GM10266 (cell line): ENCODE data around the gene SLC4A8.

Experiments used
- DNase-seq: peaks from one replicate; pipeline ENCODE4 v3.0.0; 2012; ENCODE audit errors: extremely low spot score
- CTCF ChIP-seq: IDR thresholded peaks from 2 replicates; pipeline ENCODE4 v1.5.1; 2012; ENCODE audit warnings: mild to moderate bottlenecking, low read depth; ENCODE audit not compliant: control insufficient read depth, insufficient read depth; ENCODE audit errors: missing control alignments

Gene SLC4A8

GRCh38 chr12:51424662-51425539 lies at the start of gene SLC4A8:
SLC4A8 (plus strand) TSS chr12:51424831; CDS start chr12:51424988, 157 bp downstream.
- TF ChIP-seq CTCF, result peak; percentile 90
- peak; percentile 93 for DNase-seq

- no peak for TF ChIP-seq CTCF
- DNase-seq, result no peak
These were observed 49.8 kb upstream of the SLC4A8 start for GRCh38 chr12:51374856-51375255.

- no peak for DNase-seq
- TF ChIP-seq CTCF, result peak; percentile 3
These were observed 47.3 kb upstream of the SLC4A8 start for GRCh38 chr12:51377099-51377984.

GRCh38 chr12:51378749-51379148 lies 45.9 kb upstream of the SLC4A8 start:
- no peak for TF ChIP-seq CTCF
- DNase-seq, result no peak

- DNase-seq, result no peak
- no peak for TF ChIP-seq CTCF
These were observed 45.1 kb upstream of the SLC4A8 start for GRCh38 chr12:51379571-51379970.

- TF ChIP-seq CTCF, result no peak
- no peak for DNase-seq
These were observed 43.2 kb upstream of the SLC4A8 start for GRCh38 chr12:51381226-51382079.
